HUES64 (cell line): ENCODE measurements around the gene PRADC1.
"Not testable (repeated sequence)": the region's sequence is repeated elsewhere in the genome, so short reads cannot be mapped to it uniquely, and the experiment has no call there.

Experiments
- H3K27ac ChIP-seq: 2 replicates; pipeline ENCODE4 v1.7.0; 2013; ENCODE audit warnings: low read depth, low read length, inconsistent platforms
- H3K27me3 ChIP-seq: 2 replicates; pipeline ENCODE4 v1.6.1; 2013; ENCODE audit warnings: mild to moderate bottlenecking, low read length; ENCODE audit not compliant: insufficient read depth
- H3K36me3 ChIP-seq: 2 replicates; pipeline ENCODE4 v1.6.1; 2013; ENCODE audit warnings: mild to moderate bottlenecking, low read length; ENCODE audit not compliant: insufficient read depth
- H3K4me1 ChIP-seq: 2 replicates; pipeline ENCODE4 v1.6.1; 2013; ENCODE audit warnings: mild to moderate bottlenecking, low read length, moderate library complexity; ENCODE audit not compliant: insufficient read depth
- H3K4me3 ChIP-seq: 2 replicates; pipeline ENCODE4 v1.5.1; 2013; ENCODE audit warnings: mild to moderate bottlenecking, low read length, moderate library complexity
- H3K9ac ChIP-seq: 2 replicates; pipeline ENCODE4 v1.6.1; 2013; ENCODE audit warnings: mild to moderate bottlenecking, low read depth, low read length
- H3K9me3 ChIP-seq: 2 replicates; pipeline ENCODE4 v1.6.1; 2013; ENCODE audit warnings: low read depth, low read length; ENCODE audit not compliant: insufficient read depth
- WGBS: fragments of 150-250, 120-280 bp; methylation state at CpG from one replicate; pipeline ENCODE4 v1.1.7; 2013; ENCODE audit warnings: missing lambda C conversion rate; 5-methylcytosine and 5-hydroxymethylcytosine counted together

The PRADC1 gene

DNA sequence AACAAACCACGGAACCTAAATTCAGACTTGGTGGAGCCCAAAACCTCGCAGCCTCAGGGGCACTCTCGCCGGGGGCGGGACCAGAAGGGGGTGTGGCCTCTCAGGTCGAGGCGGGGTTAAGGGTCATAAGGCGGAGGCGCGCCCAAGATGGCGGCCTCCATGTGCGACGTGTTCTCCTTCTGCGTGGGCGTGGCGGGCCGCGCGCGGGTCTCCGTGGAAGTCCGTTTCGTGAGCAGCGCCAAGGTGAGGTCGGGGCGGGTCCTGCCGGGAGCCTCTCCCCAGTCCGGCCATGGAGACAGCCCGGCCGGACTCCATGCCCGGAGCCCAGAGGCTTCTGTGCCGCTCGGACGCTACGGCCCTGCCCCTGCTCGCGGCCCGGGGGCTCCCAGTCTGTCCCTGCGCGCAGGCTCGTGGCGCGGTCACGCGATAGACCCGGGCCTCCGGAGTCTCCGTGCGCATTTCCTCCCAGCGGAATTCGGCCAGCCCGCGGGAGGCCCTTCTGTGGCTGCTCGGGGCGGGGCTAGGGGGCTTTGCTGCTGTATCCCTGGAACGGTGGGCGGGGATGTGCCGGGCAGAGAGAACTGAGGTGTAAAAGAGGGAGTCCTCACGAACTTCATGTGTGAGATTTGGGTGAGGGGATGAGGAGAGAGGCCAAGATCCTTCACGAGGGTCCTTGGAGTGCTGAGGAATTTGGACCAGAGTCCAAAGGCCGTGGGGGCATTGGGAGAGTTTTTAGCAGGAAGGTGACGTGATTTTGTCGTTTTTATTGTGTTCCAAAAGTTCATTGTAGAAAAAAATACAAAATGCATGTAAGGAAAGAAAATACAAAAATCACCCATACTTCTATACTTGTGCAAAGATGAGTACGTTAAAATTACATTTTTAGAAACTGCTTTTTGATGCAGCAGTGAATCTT is 18.7 kb downstream of the PRADC1 start, which contains the start of gene SMYD5:
Gene SMYD5 (plus strand): TSS at position 126 of the 916 bp plus-strand sequence. CDS start 22 bp downstream, at position 148.
- peak within 1 kb of the TSS; percentile 86 for H3K4me3 ChIP-seq
- WGBS = under 1% methylated on average over 63 of the region's 64 CpGs
- peak within 1 kb of the TSS; percentile 95 for H3K9ac ChIP-seq
- H3K9me3 ChIP-seq = no peaks in the 10 kb centered on the region
- H3K36me3 ChIP-seq = peaks cover 4% of the 10 kb centered on the region; the same call in 1 of the 2 replicates
- peaks cover 11% of the 10 kb centered on the region; the same call in 1 of the 2 replicates for H3K4me1 ChIP-seq
- peak within 1 kb of the TSS; percentile 89 for H3K27ac ChIP-seq
- H3K27me3 ChIP-seq = no peaks in the 10 kb centered on the region

DNA sequence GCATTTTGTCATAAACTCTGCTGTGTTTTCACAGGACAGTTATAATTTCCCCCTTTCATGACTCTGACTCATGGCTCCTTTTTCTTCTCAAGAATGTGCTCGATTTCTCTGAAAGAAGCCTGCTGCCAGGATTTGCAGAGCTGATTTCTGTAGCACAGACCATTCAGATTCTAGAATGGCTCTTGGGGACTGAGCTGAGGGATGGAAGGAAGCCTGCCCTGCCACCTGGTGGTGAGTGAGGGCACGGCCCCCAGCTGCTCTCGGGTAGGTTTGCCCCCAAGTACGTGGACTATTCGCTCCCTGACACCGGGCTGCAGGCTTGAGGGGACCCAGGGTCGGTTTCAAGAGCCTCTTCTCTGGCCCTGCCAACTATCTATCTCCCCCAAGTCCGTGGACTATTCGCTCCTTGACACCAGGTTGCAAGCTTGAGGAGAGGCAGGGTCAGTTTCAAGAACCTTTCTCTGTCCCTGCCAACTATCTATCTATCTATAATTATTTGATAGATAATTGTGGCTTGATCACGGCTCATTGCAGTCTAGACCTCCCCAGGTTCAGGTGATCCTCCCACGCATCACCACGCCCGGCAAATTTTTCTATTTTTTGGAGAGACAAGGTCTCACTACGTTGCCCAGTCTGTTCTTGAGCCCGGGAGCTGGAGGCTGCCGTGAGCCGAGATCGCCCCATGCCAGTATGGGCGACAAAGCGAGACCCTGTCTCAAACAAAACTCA is 20.4 kb downstream of the PRADC1 start:
- Histone ChIP-seq H3K27ac (no peak overlapping the region), H3K9ac (no peak overlapping the region), H3K4me1 (peaks cover 11% of the 10 kb centered on the region; the same call in 1 of the 2 replicates), H3K9me3 (no peaks in the 10 kb centered on the region), H3K27me3 (no peaks in the 10 kb centered on the region), H3K36me3 (no peaks in the 10 kb centered on the region), H3K4me3 (no peak overlapping the region)
- WGBS = 51% methylated on average over 20 of the region's 20 CpGs

DNA sequence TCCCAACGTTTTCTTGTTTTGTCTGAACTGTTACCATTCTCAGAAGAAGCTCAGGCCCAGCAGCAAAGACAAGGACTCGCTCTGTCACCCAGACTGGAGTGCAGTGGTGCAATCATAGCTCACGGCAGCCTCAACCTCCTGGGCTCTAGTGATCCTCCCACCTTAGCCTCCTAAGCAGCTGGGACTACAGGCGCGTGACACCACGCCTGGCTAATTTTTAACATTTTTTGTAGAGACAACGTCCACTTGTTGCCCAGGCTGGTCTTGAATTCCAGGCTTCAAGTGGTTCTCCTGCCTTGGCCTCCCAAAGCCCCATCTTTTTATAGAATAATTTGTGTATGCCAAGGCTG is 21.0 kb downstream of the PRADC1 start:
- 0 out of 2 replicates have a peak, but pooled peaks cover 1% of the 10 kb centered on the region for H3K27me3 ChIP-seq
- H3K36me3 ChIP-seq = no peaks in the 10 kb centered on the region
- WGBS = 78% methylated on average over 7 of the region's 7 CpGs
- H3K9ac ChIP-seq = no peak overlapping the region
- H3K27ac ChIP-seq = no peak overlapping the region
- H3K4me3 ChIP-seq = no peak overlapping the region
- peaks cover 11% of the 10 kb centered on the region; the same call in 1 of the 2 replicates for H3K4me1 ChIP-seq
- H3K9me3 ChIP-seq = no peaks in the 10 kb centered on the region

DNA sequence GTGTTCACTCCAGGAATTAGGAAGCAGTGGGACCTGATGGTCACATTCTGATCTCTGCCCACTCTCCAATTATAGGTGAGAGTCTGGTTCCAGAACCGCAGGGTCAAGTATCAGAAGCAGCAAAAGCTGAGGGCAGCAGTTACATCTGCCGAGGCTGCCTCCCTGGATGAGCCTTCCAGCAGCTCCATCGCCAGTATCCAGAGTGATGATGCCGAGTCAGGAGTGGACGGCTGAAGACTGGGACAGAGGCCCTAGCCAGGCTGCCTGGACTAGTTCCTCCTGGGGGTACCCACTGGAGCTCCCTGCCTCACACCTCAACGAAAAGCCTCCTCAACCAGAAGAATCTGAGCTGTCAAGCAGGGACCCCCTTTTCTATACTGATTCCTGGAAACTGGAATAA is 22.3 kb downstream of the PRADC1 start:
- Histone ChIP-seq H3K4me3 (no peak overlapping the region), H3K27ac (no peak overlapping the region)
- WGBS = 92% methylated on average over 6 of the region's 6 CpGs

DNA sequence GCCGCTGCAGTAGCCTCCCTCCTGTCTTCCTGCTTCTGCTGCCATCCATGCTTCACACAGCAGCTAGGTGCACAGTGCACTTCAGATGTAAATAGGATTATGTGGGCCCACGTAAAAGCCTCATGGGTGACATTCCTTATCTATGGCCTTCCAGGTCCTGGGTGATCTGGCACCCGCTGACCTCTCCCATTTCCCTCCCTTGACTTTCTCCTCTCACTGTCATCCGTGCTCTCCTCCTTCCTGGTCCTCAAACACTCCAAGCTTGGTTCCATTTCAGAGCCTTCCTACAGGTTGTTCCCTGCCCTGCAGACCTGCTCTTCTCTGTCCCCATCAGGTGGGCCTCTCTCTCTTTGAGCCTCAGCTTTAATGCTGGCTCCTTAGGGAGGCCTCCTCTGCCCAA is 23.0 kb downstream of the PRADC1 start:
- WGBS = 85% methylated on average over 4 of the region's 4 CpGs
- Histone ChIP-seq H3K9me3 (no peaks in the 10 kb centered on the region), H3K4me3 (no peak overlapping the region), H3K9ac (no peak overlapping the region), H3K36me3 (no peaks in the 10 kb centered on the region), H3K4me1 (peaks cover 7% of the 10 kb centered on the region; the same call in 1 of the 2 replicates), H3K27ac (no peak overlapping the region), H3K27me3 (peaks cover 8% of the 10 kb centered on the region)

More for the DNA sequence above, 22.3 kb downstream of the PRADC1 start:
- H3K9me3 ChIP-seq = no peaks in the 10 kb centered on the region
- H3K36me3 ChIP-seq = no peaks in the 10 kb centered on the region
- 0 out of 2 replicates have a peak, but pooled peaks cover 2% of the 10 kb centered on the region for H3K27me3 ChIP-seq
- H3K4me1 ChIP-seq = peaks cover 11% of the 10 kb centered on the region; the same call in 1 of the 2 replicates
- no peak overlapping the region for H3K9ac ChIP-seq

DNA sequence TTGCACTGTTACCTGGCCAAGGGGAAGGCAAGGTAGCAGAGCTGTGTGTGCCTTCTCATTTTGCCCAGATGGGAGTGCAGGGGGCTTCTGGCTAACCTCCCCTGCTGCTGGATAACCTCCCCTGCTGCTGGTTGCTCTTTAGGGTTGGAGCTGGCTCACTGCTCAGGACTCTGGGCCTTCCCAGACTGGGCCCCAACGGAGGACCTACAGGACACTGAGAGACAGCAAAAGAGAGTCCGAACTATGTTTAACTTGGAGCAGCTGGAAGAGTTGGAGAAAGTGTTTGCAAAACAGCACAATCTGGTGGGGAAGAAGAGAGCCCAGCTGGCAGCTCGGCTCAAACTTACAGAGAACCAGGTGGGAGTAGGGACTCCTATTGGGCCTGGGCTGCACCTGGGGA is 24.8 kb downstream of the PRADC1 start:
- H3K27ac ChIP-seq = no peak overlapping the region
- H3K9ac ChIP-seq = no peak overlapping the region
- no peaks in the 10 kb centered on the region for H3K9me3 ChIP-seq
- H3K27me3 ChIP-seq = peaks cover 24% of the 10 kb centered on the region
- H3K36me3 ChIP-seq = no peaks in the 10 kb centered on the region
- WGBS = 86% methylated on average over 3 of the region's 3 CpGs
- H3K4me3 ChIP-seq = no peak overlapping the region
- 0 out of 2 replicates have a peak, but pooled peaks cover 4% of the 10 kb centered on the region for H3K4me1 ChIP-seq

DNA sequence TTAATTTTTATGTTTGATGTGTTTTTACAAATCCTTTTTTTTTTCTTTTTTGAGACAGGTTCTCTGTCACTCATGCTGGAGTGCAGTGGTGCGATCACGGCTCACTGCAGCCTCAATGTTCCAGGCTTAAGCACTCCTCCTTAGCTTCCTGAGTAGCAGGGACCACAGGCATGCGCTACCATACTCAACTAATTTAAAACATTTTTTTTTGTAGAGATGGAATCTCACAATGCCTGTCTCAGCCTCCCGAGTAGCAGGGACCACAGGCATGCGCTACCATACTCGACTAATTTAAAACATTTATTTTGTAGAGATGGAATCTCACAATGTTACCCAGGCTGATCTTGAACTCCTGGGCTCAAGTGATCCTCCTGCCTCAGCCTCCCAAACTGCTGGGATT is 27.4 kb downstream of the PRADC1 start:
- Histone ChIP-seq H3K9ac (no peak overlapping the region), H3K27me3 (peaks cover 47% of the 10 kb centered on the region), H3K4me1 (no peaks in the 10 kb centered on the region), H3K9me3 (no peaks in the 10 kb centered on the region), H3K36me3 (no peaks in the 10 kb centered on the region), H3K27ac (no peak overlapping the region), H3K4me3 (no peak overlapping the region)
- WGBS = 94% methylated on average over 6 of the region's 6 CpGs

DNA sequence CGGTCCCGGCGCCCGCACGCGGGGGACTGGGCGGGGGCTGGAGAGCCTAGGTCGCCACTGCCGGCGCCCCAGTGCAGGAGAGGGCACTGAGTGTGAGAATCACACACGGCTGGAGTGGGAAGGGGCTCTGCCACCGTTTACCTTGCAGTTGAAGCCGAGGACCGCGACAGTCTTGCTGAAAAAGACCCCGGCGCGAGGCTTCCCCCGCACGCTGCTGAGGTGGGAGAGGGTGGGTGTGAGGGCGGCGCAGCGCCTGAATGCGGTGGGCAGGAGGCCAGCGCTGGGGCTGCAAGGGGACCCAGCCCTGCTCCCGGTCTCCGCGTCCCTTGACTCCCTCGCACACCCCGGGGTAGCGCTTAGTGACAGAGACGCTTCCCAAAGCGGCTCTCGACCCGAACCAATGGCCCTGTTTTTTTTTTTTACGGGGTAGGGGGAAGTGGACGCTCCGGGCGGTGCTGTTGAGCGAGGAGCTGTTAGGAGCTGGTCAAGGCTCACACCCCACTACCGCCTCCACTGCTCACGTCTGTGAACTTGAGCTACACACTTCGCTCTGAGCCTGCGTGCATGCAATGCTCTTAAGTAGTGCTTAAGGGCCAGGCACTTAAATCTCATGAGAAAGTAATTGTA is 29.9 kb downstream of the PRADC1 start:
- H3K36me3 ChIP-seq = no peaks in the 10 kb centered on the region
- no peaks in the 10 kb centered on the region for H3K4me1 ChIP-seq
- H3K4me3 ChIP-seq = peak overlapping the region; percentile 51
- peak overlapping the region; percentile 25; the same call in 1 of the 2 replicates for H3K9ac ChIP-seq
- 6% methylated on average over 44 of the region's 44 CpGs for WGBS
- no peak overlapping the region for H3K27ac ChIP-seq
- peaks cover 47% of the 10 kb centered on the region for H3K27me3 ChIP-seq
- no peaks in the 10 kb centered on the region for H3K9me3 ChIP-seq

DNA sequence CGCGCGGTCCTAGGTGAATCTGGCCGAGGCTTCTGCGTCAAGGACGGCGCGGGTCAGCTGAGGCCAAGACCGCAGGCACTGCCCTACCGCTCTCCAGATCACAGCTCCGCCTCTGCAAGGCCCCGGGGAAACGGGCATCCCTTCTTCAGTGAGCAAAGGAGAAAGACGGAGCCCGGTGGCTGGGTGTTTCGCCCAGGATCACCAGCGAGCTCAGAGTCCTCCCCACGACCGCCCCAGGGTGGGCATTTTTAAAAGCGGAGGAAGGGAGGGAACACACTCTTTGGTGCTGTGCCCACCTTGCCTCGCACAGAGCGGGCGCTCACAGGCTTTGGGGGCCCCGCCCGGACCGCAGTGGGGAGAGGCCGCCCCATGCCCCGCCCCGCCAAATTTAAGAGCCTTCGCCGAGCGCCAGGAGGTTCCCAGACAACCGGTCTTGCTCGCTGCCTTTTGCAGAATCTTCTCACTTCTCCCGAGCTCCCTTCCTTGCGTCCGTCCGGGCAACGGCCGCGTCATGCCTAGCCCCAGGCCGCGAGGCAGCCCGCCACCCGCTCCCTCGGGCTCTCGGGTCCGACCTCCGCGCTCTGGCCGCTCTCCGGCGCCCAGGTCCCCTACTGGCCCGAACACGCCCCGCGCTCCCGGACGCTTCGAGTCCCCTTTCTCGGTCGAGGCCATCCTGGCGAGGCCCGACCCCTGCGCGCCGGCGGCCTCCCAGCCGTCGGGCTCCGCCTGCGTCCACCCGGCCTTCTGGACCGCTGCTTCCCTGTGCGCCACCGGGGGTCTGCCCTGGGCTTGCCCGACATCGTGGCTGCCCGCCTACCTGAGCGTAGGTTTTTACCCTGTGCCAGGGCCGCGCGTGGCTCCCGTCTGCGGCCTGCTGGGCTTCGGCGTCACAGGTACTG is 30.6 kb downstream of the PRADC1 start, which contains the start of gene NOTO:
Gene NOTO (plus strand): TSS at position 419 of the 899 bp plus-strand sequence. CDS start 93 bp downstream, at position 512.
- H3K27ac ChIP-seq = no peak within 1 kb of the TSS; the same call in 1 of the 2 replicates
- 2% methylated on average over 87 of the region's 87 CpGs for WGBS
- no peaks in the 10 kb centered on the region for H3K9me3 ChIP-seq
- H3K36me3 ChIP-seq = no peaks in the 10 kb centered on the region
- peaks cover 47% of the 10 kb centered on the region for H3K27me3 ChIP-seq
- H3K4me3 ChIP-seq = peak within 1 kb of the TSS; percentile 51
- peak within 1 kb of the TSS; percentile 25; the same call in 1 of the 2 replicates for H3K9ac ChIP-seq
- H3K4me1 ChIP-seq = no peaks in the 10 kb centered on the region

DNA sequence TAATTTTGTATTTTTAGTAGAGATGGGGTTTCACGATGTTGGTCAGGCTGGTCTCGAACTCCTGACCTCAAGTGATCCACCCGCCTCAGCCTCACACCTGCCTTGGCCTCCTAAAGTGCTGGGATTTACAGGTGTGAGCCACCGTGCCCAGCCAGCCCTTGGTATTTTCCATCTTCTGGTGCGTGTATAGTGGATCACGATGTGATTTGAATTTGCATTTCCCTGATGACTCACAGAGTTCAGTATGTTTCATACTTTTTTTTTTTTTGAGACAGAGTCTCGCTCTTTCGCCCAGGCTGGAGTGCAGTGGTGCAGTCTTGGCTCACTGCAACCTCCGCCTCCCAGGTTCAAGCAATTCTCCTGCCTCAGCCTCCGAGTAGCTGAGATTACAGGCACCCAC is 32.8 kb downstream of the PRADC1 start:
- 93% methylated on average over 10 of the region's 10 CpGs for whole genome bisulfite sequencing
- H3K36me3 ChIP-seq, H3K4me3 ChIP-seq, H3K9ac ChIP-seq, H3K4me1 ChIP-seq, H3K9me3 ChIP-seq, H3K27ac ChIP-seq: not testable (repeated sequence)
- H3K27me3 ChIP-seq = peaks cover 42% of the 10 kb centered on the region
